GM23338 (cell line): ENCODE measurements around the gene HEXD. TPM values are rescaled to one million over a fixed set of nuclear protein-coding genes. Genes with fewer than 3 reads are reported as not detected.

Experiments used
- ATAC-seq: fragments of 200-7000 bp; cut with Tn5 transposase; 3 replicates; pipeline ENCODE4 v1.9.1; 2020
- DNase-seq: peaks from one replicate; pipeline ENCODE4 v3.0.0-alpha.2; 2015; ENCODE audit warnings: low spot score
- H2AFZ ChIP-seq: fragments of 200-600 bp; sonication (generic); 2 replicates; pipeline ENCODE4 v1.8.0; 2016; ENCODE audit warnings: antibody characterized with exemption, mild to moderate bottlenecking, moderate library complexity
- H3F3A ChIP-seq: fragments of 200-600 bp; sonication (generic); replicated peaks from 2 replicates; pipeline ENCODE4 v1.8.0; 2017; ENCODE audit warnings: antibody characterized with exemption, mixed run types, low read depth
- H3K27ac ChIP-seq: fragments of 200-600 bp; sonication (generic); 2 replicates; pipeline ENCODE4 v1.6.1; 2016; ENCODE audit warnings: low read depth
- H3K27me3 ChIP-seq: fragments of 200-600 bp; sonication (generic); 2 replicates; pipeline ENCODE4 v1.8.0; 2016; ENCODE audit warnings: mild to moderate bottlenecking, mixed run types, moderate library complexity; ENCODE audit not compliant: insufficient read depth
- H3K36me3 ChIP-seq: fragments of 200-600 bp; sonication (generic); 2 replicates; pipeline ENCODE4 v1.8.0; 2016; ENCODE audit warnings: mild to moderate bottlenecking; ENCODE audit not compliant: insufficient read depth
- H3K4me1 ChIP-seq: fragments of 200-600 bp; sonication (generic); 2 replicates; pipeline ENCODE4 v1.8.0; 2016; ENCODE audit warnings: mild to moderate bottlenecking, moderate library complexity; ENCODE audit not compliant: insufficient read depth
- H3K4me2 ChIP-seq: fragments of 200-600 bp; sonication (generic); 2 replicates; pipeline ENCODE4 v1.7.1; 2017; ENCODE audit warnings: mixed run types
- H3K4me3 ChIP-seq: fragments of 200-600 bp; sonication (generic); 2 replicates; pipeline ENCODE4 v1.6.1; 2016; ENCODE audit warnings: mixed run types
- H3K79me2 ChIP-seq: fragments of 200-600 bp; sonication (generic); replicated peaks from 2 replicates; pipeline ENCODE4 v1.8.0; 2017; ENCODE audit warnings: mild to moderate bottlenecking; ENCODE audit not compliant: insufficient read depth
- H3K9me2 ChIP-seq: fragments of 200-600 bp; sonication (generic); 2 replicates; pipeline ENCODE4 v1.8.0; 2017; ENCODE audit not compliant: insufficient read depth
- H4K20me1 ChIP-seq: fragments of 200-600 bp; sonication (generic); replicated peaks from 2 replicates; pipeline ENCODE4 v1.8.0; 2017; ENCODE audit warnings: mild to moderate bottlenecking; ENCODE audit not compliant: insufficient read depth
- H3K27ac Mint-ChIP-seq: 2 replicates; pipeline ENCODE4 v1.8.0; 2020; ENCODE audit warnings: inconsistent platforms, mild to moderate bottlenecking, moderate library complexity, mixed read lengths
- H3K27me3 Mint-ChIP-seq: 3 replicates; pipeline ENCODE4 v1.8.0; 2022; ENCODE audit warnings: low read depth, mild to moderate bottlenecking, moderate library complexity, mixed read lengths, inconsistent platforms; ENCODE audit not compliant: insufficient read depth, poor library complexity
- H3K36me3 Mint-ChIP-seq: 3 replicates; pipeline ENCODE4 v1.8.0; 2021; ENCODE audit warnings: low read depth, mild to moderate bottlenecking, inconsistent platforms, moderate library complexity, mixed read lengths
- H3K4me1 Mint-ChIP-seq: 3 replicates; pipeline ENCODE4 v1.8.0; 2020; ENCODE audit warnings: mild to moderate bottlenecking, inconsistent platforms, mixed read lengths
- H3K4me3 Mint-ChIP-seq: 3 replicates; pipeline ENCODE4 v1.8.0; 2021; ENCODE audit warnings: moderate library complexity, mild to moderate bottlenecking, inconsistent platforms, mixed read lengths
- H3K9me3 Mint-ChIP-seq: 3 replicates; pipeline ENCODE4 v1.8.0; 2020; ENCODE audit warnings: moderate library complexity, mild to moderate bottlenecking, inconsistent platforms, mixed read lengths
- CREB1 ChIP-seq: fragments of 250-450 bp; sonication (Bioruptor Pico); IDR thresholded peaks from 2 replicates; pipeline ENCODE4 v1.5.0; 2020; ENCODE audit warnings: low read depth, mild to moderate bottlenecking, moderate library complexity
- EZH2 ChIP-seq: fragments of 200-600 bp; sonication (generic); IDR thresholded peaks from one replicate; pipeline ENCODE4 v1.8.0; 2017; ENCODE audit warnings: antibody characterized with exemption, mild to moderate bottlenecking, low read depth; ENCODE audit not compliant: unreplicated experiment
- JUNB ChIP-seq: IDR thresholded peaks from one replicate; pipeline ENCODE4 v1.6.1; 2016; ENCODE audit warnings: antibody characterized with exemption; ENCODE audit not compliant: unreplicated experiment
- NANOG ChIP-seq: IDR thresholded peaks from 2 replicates; pipeline ENCODE4 v1.6.1; 2016; ENCODE audit warnings: antibody characterized with exemption, borderline replicate concordance
- POLR2AphosphoS5 ChIP-seq: IDR thresholded peaks from 2 replicates; pipeline ENCODE4 v1.6.1; 2016; ENCODE audit warnings: antibody characterized with exemption, low read depth
- REST ChIP-seq: IDR thresholded peaks from one replicate; pipeline ENCODE4 v1.6.1; 2018; ENCODE audit warnings: antibody characterized with exemption; ENCODE audit not compliant: unreplicated experiment
- STAT1 ChIP-seq: IDR thresholded peaks from one replicate; pipeline ENCODE4 v1.6.1; 2016; ENCODE audit warnings: antibody characterized with exemption; ENCODE audit not compliant: unreplicated experiment
- ZNF114 ChIP-seq: fragments of 250-450 bp; sonication (Bioruptor Pico); IDR thresholded peaks from 2 replicates; pipeline ENCODE4 v1.5.0; 2020; ENCODE audit warnings: mild to moderate bottlenecking, moderate library complexity
- ZNF462 ChIP-seq: fragments of 250-450 bp; sonication (Bioruptor Pico); IDR thresholded peaks from 2 replicates; pipeline ENCODE4 v1.5.0; 2020; ENCODE audit warnings: mild to moderate bottlenecking, moderate library complexity
- polyA plus RNA-seq: library from polyadenylated mRNA; unstranded; fragments of >200 nt; fragmentation: Nextera tagmentation; extraction: Ambion mirVana; gene quantifications from 2 replicates; pipeline ENCODE4 v1.2.1, GENCODE V29; 2016
- total RNA-seq: library from RNA; depleted of rRNA; stranded (reverse); fragments of >200 nt; shearing (Covaris generic); gene quantifications from 2 replicates; pipeline ENCODE4 v1.2.3, GENCODE V29; 2014

Gene HEXD
- total and polyA plus RNA-seq, 2 experiments from 2014 or later, result 11.9 to 31.1 TPM

GRCh38 chr17:82444284-82444893 is 26.2 kb downstream of the HEXD start:
- H3K9me2 ChIP-seq, result no peaks in the 10 kb centered on the region
- H3K27me3 Mint-ChIP-seq, result peaks cover 16% of the 10 kb centered on the region
- no peak for ATAC-seq
- DNase-seq, result no peak
- no peaks in the 10 kb centered on the region for H3K9me3 Mint-ChIP-seq
- no peak overlapping the region for H3K4me3 ChIP-seq
- no peak overlapping the region for H3K4me3 Mint-ChIP-seq
- H2AFZ ChIP-seq, result no peak overlapping the region
- no peaks in the 10 kb centered on the region for H3K27me3 ChIP-seq
- H3K27ac ChIP-seq, result no peak overlapping the region
- H4K20me1 ChIP-seq, result no peaks in the 10 kb centered on the region; the same call in 1 of the 2 replicates
- H3K27ac Mint-ChIP-seq, result no peak overlapping the region
- peaks cover 3% of the 10 kb centered on the region; the same call in 1 of the 2 replicates for H3F3A ChIP-seq
- peaks cover 17% of the 10 kb centered on the region for H3K36me3 Mint-ChIP-seq
- H3K4me2 ChIP-seq, result no peak overlapping the region
- no peaks in the 10 kb centered on the region for H3K79me2 ChIP-seq
- peaks cover 19% of the 10 kb centered on the region for H3K4me1 Mint-ChIP-seq
- H3K4me1 ChIP-seq, result peaks cover 11% of the 10 kb centered on the region
- TF ChIP-seq NANOG (no peak), ZNF462 (CRISPR knock-in tag) (no peak), CREB1 (no peak), JUNB (no peak)
- H3K36me3 ChIP-seq, result no peaks in the 10 kb centered on the region

- Histone ChIP-seq H3K27ac (no peak overlapping the region), H2AFZ (no peak overlapping the region), H3K4me3 (no peak overlapping the region), H4K20me1 (no peaks in the 10 kb centered on the region; the same call in 1 of the 2 replicates), H3K27me3 (no peaks in the 10 kb centered on the region), H3K36me3 (no peaks in the 10 kb centered on the region), H3K4me2 (no peak overlapping the region), H3K4me1 (peaks cover 18% of the 10 kb centered on the region), H3K9me2 (no peaks in the 10 kb centered on the region), H3F3A (peaks cover 3% of the 10 kb centered on the region; the same call in 1 of the 2 replicates), H3K79me2 (0 out of 2 replicates have a peak, but pooled peaks cover 3% of the 10 kb centered on the region)
- DNase-seq (no peak), ATAC-seq (no peak)
- H3K27ac Mint-ChIP-seq, result no peak overlapping the region
- H3K9me3 Mint-ChIP-seq, result no peaks in the 10 kb centered on the region
- H3K4me1 Mint-ChIP-seq, result peaks cover 25% of the 10 kb centered on the region
- peaks cover 17% of the 10 kb centered on the region for H3K36me3 Mint-ChIP-seq
- H3K27me3 Mint-ChIP-seq, result peaks cover 17% of the 10 kb centered on the region
- no peak overlapping the region for H3K4me3 Mint-ChIP-seq
- TF ChIP-seq ZNF114 (CRISPR knock-in tag), result no peak
- TF ChIP-seq EZH2, result no peak
- TF ChIP-seq POLR2AphosphoS5, result no peak
- no peak for TF ChIP-seq CREB1
- TF ChIP-seq JUNB, result no peak
- no peak for TF ChIP-seq STAT1
- TF ChIP-seq REST, result no peak
These were observed 26.9 kb downstream of the HEXD start for GRCh38 chr17:82444941-82445521.
